GM18870 (cell line): Measurements from ENCODE around the gene FAM167B.
A peak's percentile ranks its signal among the peaks of the same experiment; 100 is the strongest.

Experiments
- ATAC-seq: cut with Tn5 transposase; IDR thresholded peaks from one replicate; pipeline ENCODE4 v1.9.1; 2021; ENCODE audit warnings: moderate library complexity; ENCODE audit not compliant: unreplicated experiment

The FAM167B gene

GRCh38 chr1:32223683-32224082 is 23.3 kb upstream of the FAM167B start:
- ATAC-seq, result no peak

GRCh38 chr1:32224285-32224684 is 22.7 kb upstream of the FAM167B start:
- no peak for ATAC-seq

- ATAC-seq, result no peak
These were observed 18.3 kb upstream of the FAM167B start for GRCh38 chr1:32228771-32229170.

- no peak for ATAC-seq
These were observed 15.1 kb upstream of the FAM167B start for GRCh38 chr1:32231843-32232432.

GRCh38 chr1:32232558-32233304 is 14.3 kb upstream of the FAM167B start:
- ATAC-seq, result no peak

- ATAC-seq, result no peak
These were observed 12.2 kb upstream of the FAM167B start for GRCh38 chr1:32234792-32235191.

GRCh38 chr1:32239337-32239736 is 7.7 kb upstream of the FAM167B start:
- no peak for ATAC-seq

GRCh38 chr1:32239790-32240139 is 7.3 kb upstream of the FAM167B start:
- ATAC-seq, result no peak

- ATAC-seq, result no peak
These were observed 6.7 kb upstream of the FAM167B start for GRCh38 chr1:32240140-32240951.

GRCh38 chr1:32241001-32241763 is 5.8 kb upstream of the FAM167B start:
- no peak for ATAC-seq

GRCh38 chr1:32242341-32242851 is 4.6 kb upstream of the FAM167B start:
- no peak for ATAC-seq

GRCh38 chr1:32247452-32247851 is 430 bp downstream of the FAM167B start:
- no peak for ATAC-seq

- ATAC-seq, result no peak
These were observed 1.2 kb downstream of the FAM167B start for GRCh38 chr1:32247983-32248889.

- peak; percentile 43 for ATAC-seq
These were observed 3.0 kb downstream of the FAM167B start for GRCh38 chr1:32249831-32250525.

- no peak for ATAC-seq
These were observed 4.1 kb downstream of the FAM167B start, which contains the start of gene LCK for GRCh38 chr1:32250893-32251716. Gene LCK (plus strand): TSS chr1:32251265. CDS start chr1:32274330, 23,065 bp downstream.

GRCh38 chr1:32255072-32256071 is 8.3 kb downstream of the FAM167B start:
- ATAC-seq, result no peak
